D341Med (cell line): ENCODE measurements around the gene PDIA5.
"Not testable (repeated sequence)": the region's sequence is repeated elsewhere in the genome, so short reads cannot be mapped to it uniquely, and the experiment has no call there.

Experiments
- DNase-seq: peaks from one replicate; pipeline ENCODE4 v3.0.0; 2012; ENCODE audit warnings: low spot score

PDIA5 gene

DNA sequence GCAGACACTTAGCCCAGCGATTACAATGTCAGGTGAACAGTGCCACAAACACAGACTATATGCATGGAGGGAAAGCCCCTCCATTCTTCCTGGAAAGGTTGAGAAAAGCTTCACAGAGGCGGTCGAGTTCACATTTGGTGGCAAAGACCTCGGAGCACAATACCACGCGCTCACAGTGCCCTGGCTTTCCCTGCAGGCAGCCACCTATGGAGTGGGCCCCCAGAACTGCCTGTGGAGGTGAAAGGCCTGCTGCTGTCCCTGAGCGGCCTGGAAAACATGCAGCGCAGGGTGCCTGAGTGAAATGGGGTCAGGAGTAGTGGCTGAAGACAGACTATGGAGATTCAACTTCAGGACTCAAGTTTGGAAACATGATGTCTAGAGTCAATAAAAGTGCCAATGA is 26.9 kb downstream of the PDIA5 start:
- no peak for DNase-seq

DNA sequence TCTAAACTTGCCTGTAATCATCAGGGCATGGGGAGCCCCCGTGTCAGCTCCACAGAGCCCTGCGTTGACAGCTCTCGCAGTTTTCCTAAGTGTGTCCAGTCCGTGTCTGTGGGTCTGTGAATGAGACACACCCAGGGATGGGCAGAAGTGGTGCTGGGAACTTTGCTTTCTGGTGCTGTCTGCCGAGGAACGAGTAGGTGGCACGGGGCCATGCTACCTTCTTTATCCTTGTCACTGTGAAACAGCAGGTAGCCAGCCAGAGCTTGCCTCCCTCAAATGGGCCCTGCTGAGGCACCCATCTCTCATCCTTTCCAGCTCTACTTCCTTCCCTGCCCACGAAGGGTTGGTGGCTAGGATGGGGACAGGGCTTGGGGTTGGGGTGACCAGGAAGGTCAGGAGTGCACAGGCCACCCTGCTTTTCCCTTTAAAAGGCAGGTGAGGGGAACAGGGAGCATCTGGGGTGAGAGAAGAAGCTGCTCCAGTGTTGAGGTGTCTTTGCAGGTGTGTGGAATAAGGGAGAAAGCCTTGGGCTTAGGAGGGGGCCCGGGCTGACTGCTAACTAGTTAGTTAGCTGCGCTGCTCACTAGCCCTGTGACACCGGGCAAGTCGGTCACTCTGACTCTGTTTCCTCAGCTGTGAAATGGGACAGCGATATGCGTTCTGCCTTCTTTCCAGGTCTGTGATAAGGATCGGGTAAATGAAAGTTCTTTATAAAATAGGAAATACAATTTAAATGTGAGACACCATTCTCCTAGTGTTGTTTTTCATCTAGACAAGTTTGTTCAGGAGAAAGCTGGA is 27.9 kb downstream of the PDIA5 start:
- no peak for DNase-seq

- no peak for DNase-seq
Observed at GRCh38 chr3:123096126-123096525, 29.3 kb downstream of the PDIA5 start.

- DNase-seq, result peak; percentile 86
Observed at GRCh38 chr3:123096731-123097130, 29.9 kb downstream of the PDIA5 start.

DNA sequence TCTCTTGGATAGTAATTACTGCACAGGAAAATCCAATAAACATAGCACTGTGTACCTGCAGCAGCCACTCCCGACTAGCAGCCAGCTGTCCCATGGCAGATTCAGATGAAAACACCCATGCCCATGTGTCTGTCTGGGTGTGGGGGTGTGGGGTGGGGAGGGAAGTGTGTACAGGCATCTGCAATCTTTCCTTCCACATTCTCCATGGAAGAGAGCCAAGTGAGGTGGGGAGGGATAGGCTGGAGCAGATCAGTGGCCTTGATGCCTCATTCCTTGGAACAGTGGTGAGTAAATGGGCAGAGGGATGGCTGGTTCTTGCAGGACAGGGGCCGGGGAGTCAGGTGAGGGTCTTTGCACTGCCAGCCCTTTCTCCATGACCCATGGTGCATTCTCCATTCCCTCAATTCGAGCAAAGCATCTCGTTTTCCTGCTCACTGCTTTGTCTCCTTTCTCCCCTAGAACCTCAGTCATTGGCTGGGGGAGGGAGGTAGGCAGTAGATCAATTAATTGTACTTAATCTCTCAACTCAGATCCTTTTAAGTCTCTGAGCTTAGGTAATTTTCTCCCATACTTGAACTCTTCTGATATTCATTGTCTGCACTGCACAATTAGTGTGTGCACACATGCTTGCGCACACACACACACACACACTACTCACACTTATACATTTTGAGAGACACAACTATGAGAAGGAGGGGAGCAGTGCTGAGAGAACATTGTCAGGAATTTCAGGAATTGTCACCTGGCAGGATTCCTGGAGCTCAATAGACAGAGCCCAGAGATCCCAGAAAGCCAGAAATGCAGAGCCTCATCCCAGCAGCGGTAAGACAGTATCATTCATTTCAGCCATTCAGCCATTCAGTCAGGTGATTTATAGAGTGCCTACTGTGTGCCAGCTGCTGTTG is 31.9 kb downstream of the PDIA5 start:
- DNase-seq, result peak; percentile 58

DNA sequence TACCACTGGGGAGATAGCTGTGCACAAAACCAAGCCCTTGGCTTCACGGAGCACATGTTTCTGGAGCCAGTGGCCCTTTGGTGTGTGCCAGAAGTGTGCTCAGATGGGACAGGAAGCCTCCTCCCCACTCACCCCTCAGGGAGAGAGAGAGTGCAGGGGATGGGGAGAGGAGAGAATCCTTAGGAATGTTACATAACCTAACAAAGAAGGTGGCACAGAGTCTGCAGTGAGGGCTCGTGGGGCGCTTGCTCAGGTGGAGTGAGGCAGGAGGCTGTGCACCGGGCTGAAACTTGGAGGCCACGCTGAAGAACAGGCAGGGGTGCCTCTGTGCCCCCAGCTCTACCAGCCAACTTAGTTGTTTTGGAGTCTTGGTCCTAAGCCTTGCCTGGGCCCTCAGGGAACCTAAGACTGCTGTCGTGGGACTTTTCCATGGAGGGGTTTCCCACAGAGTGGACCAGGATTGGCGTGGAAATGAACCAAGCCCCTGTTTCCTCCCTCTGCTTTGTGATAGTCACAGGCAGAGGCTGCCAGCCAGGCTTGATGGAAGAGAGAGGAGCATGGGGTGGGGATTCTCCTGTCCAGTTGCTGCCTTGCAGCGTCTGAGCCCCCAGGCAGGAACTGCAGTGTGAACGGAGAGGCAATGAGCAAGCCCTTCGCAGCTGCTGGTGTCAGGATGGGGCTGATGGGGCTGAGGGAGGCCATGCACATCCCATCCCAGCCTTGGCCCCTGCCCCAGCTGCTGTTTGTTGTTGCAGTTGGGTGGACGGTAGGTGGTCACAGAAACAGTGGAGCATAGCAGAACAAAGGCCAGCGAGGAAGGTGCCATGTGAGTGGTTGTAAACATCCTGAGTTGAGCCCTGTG is 32.7 kb downstream of the PDIA5 start:
- DNase-seq, result peak; percentile 27

- DNase-seq, result no peak
Observed at GRCh38 chr3:123100193-123100776, 33.5 kb downstream of the PDIA5 start.

- no peak for DNase-seq
Observed at GRCh38 chr3:123102249-123102648, 35.4 kb downstream of the PDIA5 start.

DNA sequence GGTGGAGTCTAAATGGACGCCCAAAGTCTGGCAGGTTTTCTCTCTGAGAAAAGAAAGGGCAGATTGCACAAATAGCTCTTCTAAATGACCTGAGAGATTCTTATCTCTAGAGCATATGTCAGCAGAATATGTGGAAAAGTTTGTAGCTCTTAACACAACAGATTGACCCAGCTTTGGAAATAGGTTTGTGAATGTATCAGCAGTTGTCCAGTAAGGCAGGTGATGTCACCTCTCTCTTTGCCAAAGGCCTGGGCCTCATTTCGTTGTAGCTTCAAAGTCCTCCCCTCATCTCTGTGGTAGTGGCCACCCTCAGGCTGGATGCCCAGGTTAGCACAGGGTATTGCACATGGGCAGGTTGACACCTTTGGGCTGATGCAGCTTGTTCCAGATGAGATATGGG is 36.0 kb downstream of the PDIA5 start:
- no peak for DNase-seq

GRCh38 chr3:123104550-123104949 is 37.7 kb downstream of the PDIA5 start:
- DNase-seq, result no peak

DNA sequence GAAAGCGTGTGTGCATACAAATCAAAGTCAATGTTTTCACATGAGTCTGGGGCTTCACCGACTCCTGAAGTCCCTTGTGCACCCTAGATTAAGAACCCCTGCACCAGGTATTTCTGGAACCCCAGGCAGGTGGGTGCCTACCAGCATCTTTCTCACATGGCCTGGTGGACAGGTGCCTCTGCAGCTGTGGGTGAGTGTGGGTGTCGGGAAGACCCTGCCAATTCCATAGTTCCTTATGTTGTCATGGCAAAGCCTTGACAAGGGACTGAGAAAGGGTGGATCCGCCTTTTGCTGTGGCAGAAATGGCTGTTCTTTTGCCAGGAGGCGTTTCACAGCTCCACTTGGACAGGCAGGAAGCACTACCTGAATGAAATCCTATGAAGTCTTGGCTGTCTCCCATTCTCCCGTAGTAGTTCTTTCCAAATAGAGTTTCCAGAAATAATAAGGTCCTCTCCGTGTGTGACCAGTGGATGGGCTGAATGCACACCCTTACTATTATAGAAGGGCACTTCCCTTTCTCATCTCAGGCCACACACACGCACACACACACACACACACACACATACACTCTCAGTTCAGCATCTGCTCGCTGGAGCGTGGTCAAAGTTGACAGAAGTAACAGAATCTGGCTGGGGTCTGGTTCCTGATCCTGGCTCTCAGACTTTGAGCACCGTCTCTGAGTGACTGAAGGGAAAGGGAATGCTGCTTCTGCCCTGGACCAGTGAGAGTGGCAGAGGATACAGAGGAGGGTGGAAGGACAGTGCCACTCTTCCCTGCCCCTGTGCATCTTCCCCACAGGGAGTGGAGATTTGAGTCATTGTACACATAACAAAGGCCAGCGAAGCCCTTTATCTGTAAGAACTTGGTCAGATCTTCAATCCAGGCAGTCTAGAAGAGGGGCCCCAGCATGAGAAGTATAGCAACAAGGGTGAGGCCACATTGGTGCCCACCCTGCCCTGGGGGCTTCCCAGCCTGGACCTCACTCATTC is 38.7 kb downstream of the PDIA5 start:
- DNase-seq, result no peak

DNA sequence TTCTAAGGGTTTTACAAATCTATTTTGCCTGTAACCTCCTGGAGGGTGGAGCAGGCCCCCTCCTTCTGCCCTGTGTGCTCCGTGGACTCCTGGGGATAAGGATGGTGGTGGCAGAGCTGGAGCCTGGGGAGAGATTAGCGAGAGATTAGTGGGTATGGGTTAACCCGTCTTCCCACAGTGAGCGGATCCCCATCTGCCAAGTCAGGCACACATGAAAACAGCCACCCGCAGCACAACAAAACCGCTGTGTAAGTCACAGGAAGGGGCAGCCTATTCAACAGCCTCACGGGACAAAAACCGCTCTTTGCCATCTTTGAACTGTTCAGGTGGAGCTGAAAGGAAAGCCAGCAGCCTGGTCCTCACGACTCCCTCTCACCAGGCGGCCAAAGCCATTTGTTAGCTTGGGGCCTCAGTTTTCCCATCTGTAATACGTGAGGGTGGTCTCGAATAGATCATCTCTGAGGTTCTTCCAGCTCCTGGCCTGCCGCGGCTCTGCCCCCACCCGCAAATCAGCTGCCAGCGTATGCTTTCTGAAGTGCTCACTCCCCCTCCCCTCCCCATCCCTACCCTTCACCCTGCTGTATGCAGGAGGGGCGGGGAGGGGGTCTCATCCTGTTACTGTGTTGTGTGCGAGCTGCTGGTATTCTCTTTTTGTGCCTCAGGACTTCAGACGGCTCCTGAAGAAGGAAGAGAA is 43.6 kb downstream of the PDIA5 start:
- peak; percentile 88 for DNase-seq

GRCh38 chr3:123110976-123111615 is 44.3 kb downstream of the PDIA5 start:
- peak; percentile 85 for DNase-seq

DNA sequence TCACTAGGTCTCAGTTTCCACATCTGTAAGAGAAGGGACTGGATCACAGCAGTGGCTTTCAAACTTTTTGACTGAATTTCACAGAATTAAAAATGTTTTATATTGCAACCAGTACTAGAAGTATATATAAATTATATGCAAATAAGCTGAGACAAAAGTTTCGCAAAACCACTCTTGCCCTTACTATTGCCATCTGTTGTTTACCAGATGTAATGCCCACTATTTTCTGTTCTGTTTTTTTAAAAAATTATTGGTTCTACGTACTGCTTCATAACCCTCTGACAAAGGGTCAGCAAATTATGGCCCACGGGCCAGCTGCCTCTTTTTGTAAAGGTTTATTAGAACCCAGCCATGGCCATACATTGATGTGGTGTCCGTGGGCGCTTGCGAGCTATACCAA is 44.8 kb downstream of the PDIA5 start:
- DNase-seq, result no peak

- peak; percentile 32 for DNase-seq
Observed at GRCh38 chr3:123112232-123112631, 45.4 kb downstream of the PDIA5 start.

GRCh38 chr3:123112656-123113055 is 45.8 kb downstream of the PDIA5 start:
- not testable (repeated sequence) for DNase-seq

DNA sequence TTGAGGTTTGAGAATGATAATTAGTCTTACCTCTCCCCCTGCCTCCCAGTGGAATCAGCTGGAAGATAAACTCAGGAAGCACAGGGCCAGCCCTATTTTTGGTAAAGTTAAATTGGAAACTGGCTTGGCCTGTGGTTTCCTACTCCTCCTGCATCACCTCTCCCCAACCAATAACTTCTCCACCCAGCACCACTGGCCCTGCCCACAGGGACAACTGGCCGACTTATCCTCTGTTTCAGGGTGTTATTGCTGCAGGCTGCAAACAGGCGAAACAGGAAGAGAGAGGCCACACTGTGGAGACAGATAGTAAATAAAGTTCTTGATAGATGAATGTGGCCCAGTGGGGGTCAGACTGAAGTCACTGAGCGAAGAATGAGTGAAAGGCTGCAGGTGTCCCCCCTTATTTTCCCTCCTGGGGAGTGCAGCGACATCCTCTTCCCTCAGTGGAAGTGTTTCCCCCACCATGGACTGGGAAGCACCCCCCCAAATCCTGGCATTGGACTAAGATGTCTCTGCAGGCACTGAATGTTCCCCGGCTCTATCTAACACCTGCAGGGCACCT is 47.1 kb downstream of the PDIA5 start:
- no peak for DNase-seq

DNA sequence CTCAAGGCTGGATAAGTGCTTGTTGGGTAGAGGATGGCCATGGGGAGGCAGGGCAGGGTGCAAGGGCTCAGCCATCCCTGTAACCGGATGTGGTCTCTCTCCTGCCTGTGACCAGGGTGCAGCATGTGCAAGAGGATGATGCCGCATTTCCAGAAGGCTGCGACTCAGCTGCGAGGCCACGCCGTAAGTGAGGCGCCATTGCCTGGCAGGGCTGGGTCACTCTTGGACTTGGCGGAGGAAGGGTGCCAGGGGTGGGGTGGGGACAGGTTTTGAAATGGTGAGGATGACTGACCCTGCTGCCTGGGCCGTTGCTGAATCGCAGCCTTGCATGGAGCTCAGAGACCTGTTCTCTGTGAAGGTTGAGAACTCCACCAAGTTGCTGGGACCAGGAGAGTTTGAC is 49.3 kb downstream of the PDIA5 start:
- DNase-seq, result no peak

- no peak for DNase-seq
Observed at GRCh38 chr3:123119388-123119787, 52.6 kb downstream of the PDIA5 start.
